ENCODE data around the gene CACNA1A.
A peak's percentile ranks its signal among the peaks of the same experiment; 100 is the strongest.

The CACNA1A gene

GRCh38 chr19:13255719-13256059 lies 250.6 kb downstream of the CACNA1A start:
- TF ChIP-seq, protein P1, sequence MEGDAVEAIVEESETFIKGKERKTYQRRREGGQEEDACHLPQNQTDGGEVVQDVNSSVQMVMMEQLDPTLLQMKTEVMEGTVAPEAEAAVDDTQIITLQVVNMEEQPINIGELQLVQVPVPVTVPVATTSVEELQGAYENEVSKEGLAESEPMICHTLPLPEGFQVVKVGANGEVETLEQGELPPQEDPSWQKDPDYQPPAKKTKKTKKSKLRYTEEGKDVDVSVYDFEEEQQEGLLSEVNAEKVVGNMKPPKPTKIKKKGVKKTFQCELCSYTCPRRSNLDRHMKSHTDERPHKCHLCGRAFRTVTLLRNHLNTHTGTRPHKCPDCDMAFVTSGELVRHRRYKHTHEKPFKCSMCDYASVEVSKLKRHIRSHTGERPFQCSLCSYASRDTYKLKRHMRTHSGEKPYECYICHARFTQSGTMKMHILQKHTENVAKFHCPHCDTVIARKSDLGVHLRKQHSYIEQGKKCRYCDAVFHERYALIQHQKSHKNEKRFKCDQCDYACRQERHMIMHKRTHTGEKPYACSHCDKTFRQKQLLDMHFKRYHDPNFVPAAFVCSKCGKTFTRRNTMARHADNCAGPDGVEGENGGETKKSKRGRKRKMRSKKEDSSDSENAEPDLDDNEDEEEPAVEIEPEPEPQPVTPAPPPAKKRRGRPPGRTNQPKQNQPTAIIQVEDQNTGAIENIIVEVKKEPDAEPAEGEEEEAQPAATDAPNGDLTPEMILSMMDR (IDR thresholded peaks at IDR 0.05; ENCODE audit: borderline replicate concordance, insufficient read depth, low read depth, low read length), result no peak

DNA sequence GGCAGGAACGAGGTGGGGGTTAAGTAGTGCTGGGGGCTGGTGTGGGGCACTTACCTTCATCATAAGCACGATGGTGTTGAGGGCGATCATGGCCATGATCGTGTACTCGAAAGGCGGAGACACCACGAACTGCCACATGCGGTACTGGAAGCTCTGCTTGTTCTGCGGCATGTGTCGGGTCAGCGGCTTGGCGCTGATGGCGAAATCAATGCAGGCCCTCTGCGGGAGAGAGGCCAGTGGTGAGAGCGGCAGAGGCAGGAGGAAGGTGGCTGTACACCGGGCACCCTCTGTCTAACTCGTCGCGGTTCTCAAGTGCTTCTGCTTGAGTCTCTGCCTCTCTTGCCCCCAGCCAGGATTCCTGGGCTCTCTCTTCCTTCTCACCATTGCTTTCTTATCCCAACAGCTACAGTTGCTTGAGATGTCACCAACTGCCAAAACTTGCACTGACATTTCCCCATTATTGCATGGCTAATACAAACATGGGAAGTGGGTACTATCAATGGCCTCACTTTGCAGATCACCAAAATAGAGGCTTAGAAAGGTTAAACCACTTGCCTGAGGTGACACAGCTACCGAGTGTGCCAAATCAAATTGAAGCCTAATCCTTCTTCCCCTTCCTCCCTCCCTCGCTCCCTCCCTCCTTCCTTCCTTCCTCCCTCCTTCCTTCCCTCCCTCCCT lies 251.1 kb downstream of the CACNA1A start:
- H3K4me3 ChIP-seq (ENCODE audit: low read depth, low read length), result no peak overlapping the region
- TF ChIP-seq, protein P1 (IDR thresholded peaks at IDR 0.05; ENCODE audit: borderline replicate concordance, insufficient read depth, low read depth, low read length), result no peak

More at GRCh38 chr19:13255719-13256059, 250.6 kb downstream of the CACNA1A start:
- no peak overlapping the region for H3K4me3 ChIP-seq (ENCODE audit: low read depth, low read length)

DNA sequence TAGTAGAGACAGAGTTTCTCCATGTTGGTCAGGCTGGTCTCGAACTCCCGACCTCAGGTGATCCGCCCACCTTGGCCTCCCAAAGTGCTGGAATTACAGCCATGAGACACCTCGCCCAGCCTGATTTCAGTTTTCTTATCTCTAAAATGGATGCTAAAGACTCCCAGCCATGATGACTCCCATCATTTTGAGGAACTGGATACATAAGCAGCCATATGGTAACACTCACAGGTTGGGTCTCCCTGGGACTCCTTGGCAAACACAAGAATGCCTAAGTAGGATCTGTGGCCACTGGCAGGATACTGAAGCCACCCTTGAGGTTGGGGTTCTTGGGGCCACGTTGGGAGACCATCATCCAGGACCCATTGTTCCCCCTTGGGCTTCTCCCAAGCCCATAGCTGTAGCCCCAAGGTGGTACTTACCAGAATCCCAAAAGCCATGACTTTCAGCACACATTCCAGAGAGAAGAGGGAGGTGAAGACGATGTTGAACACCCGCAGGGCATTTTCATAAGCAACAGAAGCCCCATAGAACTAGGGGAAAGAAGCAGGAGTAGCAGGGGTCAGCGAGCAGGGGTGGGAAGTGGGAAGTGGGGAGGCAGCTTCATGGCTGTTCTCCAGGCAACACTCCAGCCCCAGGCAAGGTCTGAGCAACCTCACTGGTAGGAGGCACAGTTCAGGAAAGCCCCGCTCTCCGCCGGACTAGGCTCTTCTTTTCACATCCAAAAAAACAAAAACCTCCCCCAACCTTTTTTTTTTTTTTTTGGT lies 253.5 kb downstream of the CACNA1A start:
- TF ChIP-seq, protein P1 (IDR thresholded peaks at IDR 0.05; ENCODE audit: borderline replicate concordance, insufficient read depth, low read depth, low read length), result no peak
- H3K4me3 ChIP-seq (ENCODE audit: low read depth, low read length), result no peak overlapping the region

- H3K4me3 ChIP-seq (ENCODE audit: low read depth, low read length), result no peak overlapping the region
- TF ChIP-seq, protein P1 (IDR thresholded peaks at IDR 0.05; ENCODE audit: borderline replicate concordance, insufficient read depth, low read depth, low read length), result no peak
These were observed 261.4 kb downstream of the CACNA1A start for GRCh38 chr19:13244920-13245319.

DNA sequence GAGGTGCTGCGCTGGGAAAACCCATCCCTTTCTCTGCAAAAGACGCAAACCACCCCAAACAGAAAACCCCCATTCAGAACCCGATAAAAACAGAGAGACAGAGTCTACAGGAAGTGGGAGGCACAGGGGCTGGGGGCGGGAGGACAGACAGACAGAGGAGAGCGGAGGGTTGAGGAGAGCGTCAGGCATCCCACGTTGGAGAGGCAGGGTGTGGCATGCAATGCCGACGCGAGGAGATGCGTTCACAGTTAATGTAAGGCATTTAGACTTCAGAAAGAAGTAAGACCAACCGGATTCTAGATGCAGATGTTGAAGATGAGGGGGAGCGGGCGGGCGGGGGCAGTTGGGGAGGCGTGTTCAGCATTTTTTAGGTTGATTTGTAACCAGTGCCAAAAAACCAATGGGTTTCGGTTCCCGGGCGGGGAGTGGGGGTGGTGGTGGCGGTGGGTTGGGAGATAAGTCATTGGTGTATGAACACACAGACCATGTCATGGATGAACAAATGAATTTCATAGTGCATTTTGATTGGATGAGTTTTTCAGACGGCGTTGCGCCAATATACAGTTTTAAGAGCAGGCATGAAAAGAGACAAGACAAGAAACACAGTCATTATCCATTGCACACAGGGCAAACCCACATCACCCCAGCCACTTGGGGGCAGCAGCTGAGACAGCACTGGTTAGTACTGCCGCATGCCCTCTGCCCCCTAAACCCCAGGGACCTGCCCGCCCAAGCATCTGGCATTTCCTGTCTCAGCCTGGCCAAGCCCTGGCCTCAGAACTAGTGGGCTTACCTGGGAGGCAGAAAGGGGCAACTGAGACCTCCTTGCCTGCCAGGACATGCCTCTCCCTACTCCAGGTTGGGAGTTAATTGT lies 264.8 kb downstream of the CACNA1A start:
- no peak overlapping the region for H3K4me3 ChIP-seq (ENCODE audit: low read depth, low read length)
- TF ChIP-seq, protein P1 (IDR thresholded peaks at IDR 0.05; ENCODE audit: borderline replicate concordance, insufficient read depth, low read depth, low read length), result peak; percentile 39; the same call in 1 of the 2 replicates

DNA sequence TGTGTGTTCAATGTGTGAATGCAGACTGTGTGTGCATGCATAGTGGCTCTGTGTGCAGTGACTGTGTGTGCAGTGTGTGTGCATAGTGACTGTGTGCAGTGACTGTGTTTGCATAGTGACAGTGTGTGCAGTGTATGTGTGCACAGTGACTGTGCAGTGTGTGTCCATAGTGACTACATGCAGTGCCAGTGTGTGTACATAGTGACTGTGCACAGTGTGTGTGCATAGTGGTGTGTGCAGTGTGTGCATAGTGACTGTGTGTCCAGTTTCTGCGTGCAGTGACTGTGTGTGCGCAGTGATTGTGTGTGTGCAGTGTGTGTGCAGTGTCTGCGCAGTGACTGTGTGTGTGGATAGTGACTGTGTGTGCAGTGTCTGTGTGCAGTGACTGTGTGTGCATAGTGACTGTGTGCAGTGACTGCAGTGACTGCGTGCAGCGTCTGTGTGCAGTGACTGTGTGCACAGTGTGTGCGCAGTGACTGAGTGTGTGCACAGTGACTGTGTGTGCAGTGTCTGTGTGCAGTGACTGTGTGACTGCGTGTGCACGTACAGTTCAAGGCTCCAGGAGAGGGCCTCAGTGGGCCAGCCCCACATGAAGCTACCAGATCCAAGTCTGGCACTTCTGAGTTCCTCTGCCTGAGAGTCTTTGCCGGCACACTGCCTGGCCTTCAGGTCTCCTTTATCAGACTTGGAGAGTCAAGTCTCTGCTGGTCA lies 265.8 kb downstream of the CACNA1A start:
- H3K4me3 ChIP-seq (ENCODE audit: low read depth, low read length), result no peak overlapping the region

More for the DNA sequence above, 265.8 kb downstream of the CACNA1A start:
- TF ChIP-seq, protein P1 (IDR thresholded peaks at IDR 0.05; ENCODE audit: borderline replicate concordance, insufficient read depth, low read depth, low read length), result no peak

All from GM12875 (cell line).